Measurements from ENCODE around the gene LASP1. TPM values are rescaled to one million over a fixed set of nuclear protein-coding genes. Genes with fewer than 3 reads are reported as not detected.
"Not testable (repeated sequence)": the region's sequence is repeated elsewhere in the genome, so short reads cannot be mapped to it uniquely, and the experiment has no call there.

The LASP1 gene
- total RNA-seq, 2 experiments from 2014 or later = 130 to 132 TPM

DNA sequence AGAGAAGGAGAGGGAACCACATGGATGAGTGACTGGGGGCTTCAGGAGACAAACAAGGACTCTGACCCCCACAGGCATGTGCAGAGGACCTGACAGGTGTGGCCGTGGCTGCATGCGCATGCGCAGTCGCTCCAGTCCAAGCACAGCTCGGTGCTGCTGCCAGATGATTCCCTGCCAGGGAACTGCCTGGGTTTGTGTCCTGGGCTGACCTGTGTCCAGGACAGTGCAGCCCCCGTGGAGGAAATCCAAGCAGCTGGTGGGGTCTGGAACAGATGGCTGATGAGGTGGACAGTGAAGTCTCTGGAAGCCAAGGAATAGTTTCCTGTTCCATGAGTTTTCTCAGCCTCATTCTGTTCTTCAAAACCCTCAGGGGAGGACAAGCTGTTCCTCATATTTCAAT lies 27.3 kb downstream of the LASP1 start:
- ChIA-PET POLR2A (interaction anchor here (0.6 to 1.0 kb wide), 4 partner anchors 9 to 303 kb away, joined by 3 to 6 read pairs (median 4); partner anchors contain the start of gene RPL19), CTCF (interaction anchor here (0.7 to 4.1 kb wide), 6 partner anchors 11 to 267 kb away, joined by 3 to 17 read pairs (median 3); partner anchors contain the start of gene LASP1)

DNA sequence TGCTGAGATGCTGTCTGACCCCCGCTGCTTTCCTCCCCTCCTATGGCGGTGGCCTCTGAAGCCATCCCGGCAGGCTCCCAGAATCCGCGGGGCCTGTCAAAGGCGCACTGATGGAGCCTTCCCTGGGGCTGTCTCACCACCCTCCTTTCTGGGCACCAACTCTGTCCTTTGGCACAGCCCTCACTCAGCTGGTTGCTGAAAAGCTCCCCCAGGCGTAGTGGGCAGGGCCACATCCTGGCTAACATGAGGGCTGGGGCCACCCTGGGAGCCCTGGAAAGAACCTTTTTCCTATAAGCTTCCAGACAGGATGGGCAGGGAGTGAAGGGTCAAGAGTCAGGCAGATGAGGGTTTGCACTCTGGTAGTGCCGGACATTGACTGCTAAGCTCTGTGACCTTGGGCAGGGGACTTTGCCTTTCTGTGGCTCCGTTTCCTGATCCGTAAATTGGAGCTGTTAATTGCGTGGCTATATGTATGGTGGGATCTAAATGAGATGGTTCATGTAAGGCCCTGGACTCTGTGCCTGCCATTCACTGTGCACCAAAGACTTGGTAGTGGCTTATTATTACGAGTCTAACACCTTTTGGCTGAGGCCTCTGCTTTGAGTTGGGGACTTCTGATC lies 27.9 kb downstream of the LASP1 start:
- ChIA-PET CTCF (interaction anchor here (0.7 to 4.1 kb wide), 11 partner anchors 8 to 267 kb away, joined by 3 to 17 read pairs (median 5); partner anchors contain the start of genes LASP1 and LASP1NB), POLR2A (interaction anchor here (0.6 to 1.1 kb wide), 5 partner anchors 9 to 341 kb away, joined by 3 to 6 read pairs (median 3); partner anchors contain the start of gene RPL19)

DNA sequence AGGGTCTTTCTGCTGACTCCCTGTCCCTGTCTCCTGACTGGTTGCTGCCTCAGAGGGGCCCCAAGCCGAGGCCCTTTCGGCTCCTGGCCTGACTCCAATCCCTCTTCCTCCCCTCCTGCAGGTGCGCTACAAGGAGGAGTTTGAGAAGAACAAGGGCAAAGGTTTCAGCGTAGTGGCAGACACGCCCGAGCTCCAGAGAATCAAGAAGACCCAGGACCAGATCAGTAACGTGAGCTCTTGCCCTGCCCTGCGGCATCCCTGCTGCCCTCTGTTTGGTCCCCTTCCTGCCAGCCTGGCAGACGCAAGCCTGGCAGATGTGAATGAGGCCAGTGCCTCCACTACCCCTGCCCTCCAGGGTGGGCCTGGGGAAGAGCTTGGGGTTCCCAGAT lies 28.4 kb downstream of the LASP1 start:
- POLR2A ChIA-PET = interaction anchor here (0.9 to 1.1 kb wide), 3 partner anchors 15 to 340 kb away, joined by 3 read pairs; no protein-coding TSS in a partner anchor

DNA sequence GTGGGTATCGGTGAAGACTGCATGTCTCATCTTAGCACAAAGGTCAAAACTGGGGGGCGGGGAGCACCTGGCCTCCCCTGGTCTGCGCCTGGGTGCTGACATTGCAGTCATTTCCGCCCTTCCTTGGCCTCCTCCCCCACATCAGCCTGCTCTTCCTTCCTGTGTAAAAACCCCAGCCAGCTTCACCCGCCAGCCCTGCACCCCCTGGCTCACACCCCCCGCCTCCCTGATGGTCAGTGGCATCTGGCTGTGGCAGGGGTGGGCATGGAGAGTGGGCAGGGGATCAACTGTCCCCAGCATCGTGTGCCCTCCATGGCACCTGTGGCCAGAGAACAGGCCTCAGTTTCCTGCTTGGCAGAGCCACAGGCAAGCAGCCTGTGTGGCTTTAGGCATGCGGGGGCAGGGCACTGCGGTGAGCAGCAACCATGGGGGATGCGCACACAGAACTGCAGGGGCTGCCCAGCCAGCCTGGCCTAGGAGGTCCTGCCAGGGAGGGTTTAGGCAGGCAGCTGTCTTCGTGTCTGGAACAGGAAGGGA lies 29.0 kb downstream of the LASP1 start:
- CTCF ChIA-PET = interaction anchor here (0.8 to 4.1 kb wide), 8 partner anchors 8 to 29 kb away, joined by 3 to 17 read pairs (median 6); partner anchors contain the start of genes LASP1 and LASP1NB
- POLR2A ChIA-PET = interaction anchor here (0.6 to 0.9 kb wide), 5 partner anchors 15 to 1211 kb away, joined by 3 to 5 read pairs (median 3); no protein-coding TSS in a partner anchor

More for the DNA sequence above, 28.4 kb downstream of the LASP1 start:
- CTCF ChIA-PET = interaction anchor here (1.0 to 4.1 kb wide), 9 partner anchors 8 to 266 kb away, joined by 3 to 17 read pairs (median 5); partner anchors contain the start of genes LASP1 and LASP1NB

DNA sequence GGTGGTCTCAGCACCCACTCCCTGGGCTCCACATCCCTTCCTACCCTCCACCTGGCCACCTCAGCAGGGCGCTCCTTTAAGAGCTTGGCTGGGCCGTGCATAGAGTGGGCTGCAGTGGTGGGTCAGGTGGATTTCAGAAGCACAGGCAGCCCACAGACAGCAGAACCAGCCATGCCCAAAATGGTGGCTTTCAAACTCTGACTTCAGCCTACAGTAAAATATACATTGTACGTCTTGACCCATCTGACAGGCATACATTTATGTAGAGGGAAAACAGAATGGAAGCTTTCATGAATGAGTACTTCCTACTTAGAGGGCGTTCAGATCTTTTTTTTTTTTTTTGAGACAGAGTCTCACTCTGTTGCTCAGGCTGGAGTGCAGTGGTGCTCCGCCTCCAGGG lies 29.6 kb downstream of the LASP1 start:
- POLR2A ChIA-PET = interaction anchor here (0.6 to 0.9 kb wide), 4 partner anchors 16 to 1210 kb away, joined by 3 to 5 read pairs (median 3); no protein-coding TSS in a partner anchor
- CTCF ChIA-PET = interaction anchor here (0.6 to 4.1 kb wide), 8 partner anchors 8 to 198 kb away, joined by 3 to 17 read pairs (median 4); partner anchors contain the start of gene LASP1

DNA sequence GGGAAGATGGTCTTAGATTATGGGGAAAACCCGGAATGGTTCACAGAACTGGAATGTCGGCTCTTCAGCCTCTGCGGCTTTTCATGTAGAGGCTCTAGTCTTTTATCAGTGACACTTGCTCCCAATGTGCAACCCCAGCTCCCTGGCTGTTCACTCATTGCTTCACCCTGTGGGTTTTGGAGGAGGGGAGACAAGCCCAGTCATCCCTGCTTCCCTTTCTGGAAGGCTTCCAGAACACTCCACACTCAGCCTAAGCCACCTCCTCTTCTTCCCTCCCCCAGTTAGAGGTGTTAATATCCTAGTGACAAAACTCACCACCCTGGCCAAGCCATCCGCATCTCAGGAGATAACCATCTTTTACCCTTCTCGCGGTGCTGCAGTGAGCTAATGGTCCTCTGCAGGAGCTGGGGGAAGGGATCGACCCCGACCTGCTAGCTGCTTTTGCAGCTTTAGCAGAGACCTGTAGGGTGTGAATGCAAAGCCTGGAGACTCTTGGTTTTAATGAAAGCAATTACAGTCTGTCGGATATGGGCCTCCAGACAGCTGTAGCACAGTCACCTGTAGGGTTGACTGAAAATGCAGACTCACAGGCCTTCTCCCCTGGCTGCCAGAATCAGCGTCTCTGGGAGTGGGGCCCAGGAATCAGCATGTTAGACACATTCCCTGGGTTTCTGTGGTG lies 31.3 kb downstream of the LASP1 start:
- CTCF ChIA-PET = interaction anchor here (0.6 to 1.4 kb wide), 3 partner anchors 28 to 34 kb away, joined by 3 to 6 read pairs (median 4); partner anchors contain the start of gene LASP1

DNA sequence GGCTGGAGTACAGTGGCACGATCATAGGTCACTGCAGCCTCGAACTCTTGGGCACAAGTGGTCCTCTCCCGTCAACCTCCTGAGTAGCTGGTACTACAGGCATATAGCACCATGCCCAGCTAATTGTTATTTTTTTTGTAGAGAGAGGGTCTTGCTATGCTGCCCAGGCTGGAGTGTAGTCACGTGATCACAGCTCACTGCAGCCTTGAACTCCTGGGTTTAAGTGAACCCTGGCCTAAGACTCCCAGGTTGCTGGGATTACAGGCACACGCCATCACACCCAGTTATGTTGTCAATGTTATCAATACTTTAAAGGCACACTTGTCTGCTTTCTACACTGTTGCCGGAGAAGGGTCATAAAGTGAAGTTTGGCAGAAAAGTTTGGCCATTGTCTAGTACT lies 33.5 kb downstream of the LASP1 start:
- POLR2A ChIA-PET = no interaction called here
- CTCF ChIA-PET = no interaction called here

More for the DNA sequence above, 31.3 kb downstream of the LASP1 start:
- POLR2A ChIA-PET = no interaction called here

DNA sequence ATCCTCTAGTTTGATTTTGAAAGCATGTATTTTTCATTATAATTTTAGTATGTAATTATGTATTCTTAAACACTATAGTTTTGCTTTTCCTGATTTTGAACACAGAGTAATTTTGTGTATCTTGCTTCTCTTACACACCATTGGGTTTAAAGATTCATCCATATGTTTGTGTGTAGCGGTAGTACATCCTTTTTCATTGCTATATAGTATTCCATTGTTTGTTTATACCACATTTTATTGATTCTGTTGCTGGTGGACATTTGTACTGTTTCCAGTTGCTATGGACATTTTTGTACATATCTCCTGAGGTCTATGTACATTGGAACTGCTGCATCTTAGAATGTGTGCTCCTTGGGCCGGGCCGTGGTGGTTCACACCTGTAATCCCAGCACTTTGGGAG lies 35.0 kb downstream of the LASP1 start:
- CTCF ChIA-PET = interaction anchor here (0.7 kb wide), 1 partner anchor 115 kb away, joined by 4 read pairs; no protein-coding TSS in a partner anchor
- POLR2A ChIA-PET = no interaction called here

DNA sequence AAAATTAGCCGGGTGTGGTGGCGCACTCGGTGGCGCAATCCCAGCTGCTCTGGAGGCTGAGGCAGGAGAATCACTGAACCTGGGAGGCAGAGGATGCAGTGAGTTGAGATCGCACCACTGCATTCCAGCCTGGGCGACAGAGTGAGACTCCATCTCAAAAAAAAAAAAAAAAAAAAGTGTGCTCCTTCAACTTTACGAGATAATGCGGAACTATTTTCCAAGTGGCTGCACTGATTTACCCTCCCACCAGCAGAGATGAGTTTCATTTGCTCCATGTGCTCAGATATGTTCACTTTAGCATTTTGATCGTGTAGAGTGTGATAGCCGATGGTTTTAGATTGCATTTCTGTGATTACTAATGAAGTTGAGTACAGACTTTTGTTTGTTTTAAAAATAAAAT lies 35.5 kb downstream of the LASP1 start:
- CTCF ChIA-PET = no interaction called here

DNA sequence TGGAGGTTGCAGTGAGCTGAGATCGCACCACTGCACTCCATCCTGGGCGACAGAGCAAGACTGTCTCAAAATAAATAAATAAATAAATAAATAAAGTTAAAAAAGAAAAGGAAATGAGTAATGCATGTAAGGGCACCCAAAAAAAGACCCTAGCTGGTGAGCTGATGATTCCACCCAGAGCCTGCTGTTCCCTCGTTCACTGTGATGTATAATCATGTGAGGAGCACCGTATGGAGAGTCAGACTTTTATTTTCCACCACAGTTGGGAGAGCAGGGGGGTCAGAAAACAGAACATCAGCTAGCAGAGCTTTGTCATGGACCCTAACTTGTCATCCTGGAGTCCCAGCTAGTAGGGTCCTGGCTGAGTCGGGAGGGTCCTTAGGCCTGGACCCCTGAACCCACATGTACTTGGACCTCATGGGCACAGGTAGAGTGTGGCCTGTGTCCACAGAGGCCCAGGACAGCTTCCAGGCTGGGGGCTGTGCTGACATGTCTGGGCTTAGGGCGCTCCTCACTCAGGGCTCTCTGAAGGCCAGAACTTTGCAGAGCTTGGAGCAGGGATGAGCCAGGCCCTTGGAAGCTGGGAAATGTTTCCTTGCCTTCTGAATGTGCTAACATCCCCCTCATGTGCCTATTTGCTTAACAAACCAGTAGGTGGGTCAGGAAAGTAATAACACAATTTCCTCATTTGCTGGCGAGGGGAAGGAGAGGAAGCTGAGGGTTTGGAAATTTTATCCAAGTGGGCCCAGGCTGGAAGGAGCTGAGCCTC lies 36.8 kb downstream of the LASP1 start:
- POLR2A ChIA-PET = interaction anchor here (0.8 to 1.4 kb wide), 3 partner anchors 9 to 21 kb away, joined by 3 read pairs; no protein-coding TSS in a partner anchor
- CTCF ChIA-PET = interaction anchor here (0.6 to 1.6 kb wide), 4 partner anchors 8 to 73 kb away, joined by 3 to 4 read pairs (median 4); no protein-coding TSS in a partner anchor

More for the DNA sequence above, 35.5 kb downstream of the LASP1 start:
- POLR2A ChIA-PET = no interaction called here

DNA sequence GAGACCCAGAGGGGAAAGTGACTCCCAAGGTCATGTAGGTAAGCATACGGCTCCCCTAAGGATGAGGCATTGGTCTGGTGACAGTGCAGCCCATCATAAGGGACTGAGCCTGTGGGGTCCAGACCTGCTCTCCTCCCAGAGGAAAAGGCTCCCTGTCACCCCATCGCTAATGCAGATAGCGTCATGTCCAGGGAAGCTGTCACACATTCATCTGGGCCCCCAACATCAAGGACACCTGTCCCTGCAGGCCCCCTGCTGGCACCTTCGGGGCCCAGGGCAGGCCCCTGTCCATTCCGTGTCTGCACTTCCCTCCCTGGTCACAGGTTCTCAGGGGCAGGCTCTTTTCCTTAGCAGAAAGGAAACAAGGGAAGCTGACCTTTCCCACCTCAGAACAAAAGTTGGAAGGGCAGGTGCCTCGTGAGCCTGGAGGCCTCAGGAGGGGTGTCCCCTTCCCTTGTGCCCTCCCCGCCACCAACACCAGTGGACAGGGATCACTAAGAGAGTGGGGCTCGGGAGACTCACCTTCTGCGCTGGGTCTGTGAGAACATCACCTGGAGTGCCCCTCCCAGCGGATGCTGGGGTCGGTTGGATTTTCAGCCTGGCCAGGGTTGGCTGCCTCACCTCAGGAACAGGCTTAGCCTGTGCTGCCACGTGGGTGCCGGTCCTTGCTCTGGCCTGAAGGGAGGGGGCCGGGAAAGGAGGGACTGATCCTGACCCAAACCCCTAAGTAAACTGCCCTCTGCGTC lies 38.2 kb downstream of the LASP1 start:
- CTCF ChIA-PET = interaction anchor here (1.0 to 1.6 kb wide), 3 partner anchors 9 to 15 kb away, joined by 3 to 4 read pairs (median 4); no protein-coding TSS in a partner anchor
- POLR2A ChIA-PET = interaction anchor here (1.1 kb wide), 1 partner anchor 8 kb away, joined by 3 read pairs; no protein-coding TSS in a partner anchor

DNA sequence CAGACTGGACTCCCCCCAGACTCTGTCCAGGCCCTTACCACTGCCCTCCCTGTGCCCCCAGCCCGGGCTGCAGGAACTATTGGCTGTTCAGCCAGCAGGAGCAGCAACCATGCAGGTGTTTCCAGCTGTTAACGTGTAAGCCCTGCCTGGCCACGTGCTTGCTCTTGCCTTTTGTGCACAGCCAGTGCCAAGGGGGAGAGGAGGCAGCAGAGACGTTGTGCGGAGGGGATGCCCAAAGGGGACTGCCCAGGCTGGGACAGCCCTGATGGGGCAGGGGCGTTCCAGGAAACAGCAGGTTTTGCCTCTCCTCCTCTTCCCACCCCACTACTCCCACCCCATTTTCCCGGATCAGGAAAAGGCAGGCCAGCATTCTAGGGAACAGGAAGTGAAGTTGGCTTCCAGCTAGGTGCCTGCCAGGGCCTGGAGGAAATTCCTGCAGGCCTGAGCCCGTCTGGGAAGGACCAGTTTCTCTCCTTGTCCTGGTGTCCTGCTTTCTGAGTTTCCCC lies 38.9 kb downstream of the LASP1 start:
- CTCF ChIA-PET = interaction anchor here (2.4 kb wide), 1 partner anchor 10 kb away, joined by 5 read pairs; no protein-coding TSS in a partner anchor
- POLR2A ChIA-PET = no interaction called here

DNA sequence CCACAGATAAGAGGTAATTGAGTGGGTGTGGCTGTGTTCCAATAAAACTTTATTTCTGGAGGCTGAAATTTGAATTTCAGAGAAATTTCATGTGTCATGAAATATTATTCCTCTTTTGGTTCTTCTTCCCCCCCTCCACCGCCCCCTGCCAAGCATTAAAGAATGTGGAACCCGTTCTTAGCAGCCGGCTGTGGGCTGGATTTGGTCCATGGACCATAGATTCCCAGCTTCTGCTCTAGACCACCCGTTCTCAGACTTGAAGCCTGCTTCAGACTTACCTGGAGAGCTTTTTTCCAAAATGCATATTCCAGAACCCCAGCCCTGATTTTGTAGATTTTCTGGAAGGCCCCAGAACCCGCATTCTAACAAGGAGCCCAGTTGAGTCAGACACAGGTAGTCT lies 40.5 kb downstream of the LASP1 start:
- CTCF ChIA-PET = interaction anchor here (1.0 to 2.4 kb wide), 4 partner anchors 9 to 24 kb away, joined by 3 to 5 read pairs (median 3); no protein-coding TSS in a partner anchor
- POLR2A ChIA-PET = no interaction called here

DNA sequence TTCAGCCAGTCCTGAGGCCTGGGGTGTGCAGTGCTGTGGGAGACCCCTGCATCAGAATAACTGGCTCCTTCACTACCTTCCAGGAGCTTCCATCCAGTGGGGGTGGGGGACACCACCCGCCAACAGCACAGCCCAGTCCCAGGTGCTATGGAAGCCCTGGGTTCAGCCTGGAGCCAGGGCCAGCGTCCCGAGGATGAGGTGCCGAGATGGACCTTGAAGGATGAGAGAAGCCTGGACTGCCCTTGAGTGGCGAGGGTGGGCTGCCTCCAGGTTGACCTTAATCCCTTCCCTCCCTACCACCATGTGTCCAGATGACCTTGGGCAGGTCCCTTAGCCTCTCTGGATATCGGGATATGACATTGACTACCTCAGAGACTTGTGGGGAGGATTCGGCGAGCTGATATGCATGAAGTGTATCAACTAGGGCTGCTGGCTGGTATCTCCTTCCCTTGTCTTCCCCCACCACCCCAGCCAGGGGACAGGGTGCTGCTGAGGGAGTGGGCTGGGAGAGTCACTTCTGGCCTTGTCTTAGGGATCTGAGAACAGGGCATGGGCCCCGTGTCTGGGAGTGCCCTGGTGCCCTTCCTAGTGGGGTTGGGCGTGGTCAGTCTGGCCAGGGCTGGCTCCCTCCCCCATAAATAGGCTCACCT lies 41.3 kb downstream of the LASP1 start:
- ChIA-PET CTCF (interaction anchor here (2.4 kb wide), 1 partner anchor 13 kb away, joined by 5 read pairs; no protein-coding TSS in a partner anchor), POLR2A (no interaction called here)

DNA sequence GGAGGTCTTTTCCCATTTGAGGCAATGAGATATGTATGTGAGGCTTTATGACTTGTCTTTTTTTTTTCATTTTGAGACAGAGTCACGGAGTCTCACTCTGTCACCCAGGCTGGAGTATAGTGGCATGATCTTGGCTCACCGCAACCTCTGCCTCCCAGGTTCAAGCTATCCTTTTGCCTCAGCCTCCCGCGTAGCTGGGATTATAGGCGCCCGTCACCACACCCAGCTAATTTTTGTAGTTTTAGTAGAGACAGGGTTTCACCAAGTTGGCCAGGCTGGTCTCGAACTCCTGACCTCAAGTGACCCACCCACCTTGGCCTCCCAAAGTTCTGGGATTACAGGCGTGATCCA lies 41.8 kb downstream of the LASP1 start:
- CTCF ChIA-PET, POLR2A ChIA-PET: not testable (repeated sequence)

DNA sequence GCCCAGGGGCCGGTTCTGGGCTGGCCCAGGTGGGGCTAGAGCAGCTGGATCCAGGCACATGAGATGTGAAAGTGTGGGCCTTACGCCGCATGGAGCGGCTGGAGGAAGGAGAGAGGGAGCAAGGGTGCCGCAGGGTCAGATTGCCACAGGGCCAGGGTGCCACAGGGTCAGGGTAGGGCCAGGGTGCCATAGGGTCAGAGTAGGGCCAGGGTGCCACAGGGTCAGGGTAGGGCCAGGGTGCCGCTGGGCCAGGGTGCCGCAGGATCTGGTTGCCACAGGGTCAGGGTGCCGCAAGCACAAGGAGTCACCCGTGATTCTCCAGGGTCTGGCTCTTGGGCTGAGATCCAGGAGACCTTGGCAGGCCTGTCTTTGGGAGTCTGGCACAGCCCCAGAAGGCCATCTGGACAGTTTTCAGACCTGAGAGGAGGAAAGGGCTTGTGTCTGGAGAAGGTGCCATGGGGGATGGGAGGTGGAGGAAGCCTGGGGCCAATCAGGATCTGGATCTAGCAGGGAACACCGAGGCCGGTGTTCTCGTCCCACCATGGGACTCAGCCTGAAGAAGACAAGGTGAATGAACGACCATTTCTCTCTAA lies 42.5 kb downstream of the LASP1 start:
- POLR2A ChIA-PET = no interaction called here
- CTCF ChIA-PET = no interaction called here
